GM20431 (cell line): ENCODE data around the gene NINL.
"Not testable (repeated sequence)": the region's sequence is repeated elsewhere in the genome, so short reads cannot be mapped to it uniquely, and the experiment has no call there.

ENCODE experiments used
- in situ Hi-C: fragments of 300-500 bp; cut with MseI, MboI; formaldehyde crosslinking; loops from one replicate; pipeline ENCODE4 v1.15.0; 2020; ENCODE audit warnings: low sequenced_read_pairs; ENCODE audit not compliant: unreplicated experiment

Gene NINL

DNA sequence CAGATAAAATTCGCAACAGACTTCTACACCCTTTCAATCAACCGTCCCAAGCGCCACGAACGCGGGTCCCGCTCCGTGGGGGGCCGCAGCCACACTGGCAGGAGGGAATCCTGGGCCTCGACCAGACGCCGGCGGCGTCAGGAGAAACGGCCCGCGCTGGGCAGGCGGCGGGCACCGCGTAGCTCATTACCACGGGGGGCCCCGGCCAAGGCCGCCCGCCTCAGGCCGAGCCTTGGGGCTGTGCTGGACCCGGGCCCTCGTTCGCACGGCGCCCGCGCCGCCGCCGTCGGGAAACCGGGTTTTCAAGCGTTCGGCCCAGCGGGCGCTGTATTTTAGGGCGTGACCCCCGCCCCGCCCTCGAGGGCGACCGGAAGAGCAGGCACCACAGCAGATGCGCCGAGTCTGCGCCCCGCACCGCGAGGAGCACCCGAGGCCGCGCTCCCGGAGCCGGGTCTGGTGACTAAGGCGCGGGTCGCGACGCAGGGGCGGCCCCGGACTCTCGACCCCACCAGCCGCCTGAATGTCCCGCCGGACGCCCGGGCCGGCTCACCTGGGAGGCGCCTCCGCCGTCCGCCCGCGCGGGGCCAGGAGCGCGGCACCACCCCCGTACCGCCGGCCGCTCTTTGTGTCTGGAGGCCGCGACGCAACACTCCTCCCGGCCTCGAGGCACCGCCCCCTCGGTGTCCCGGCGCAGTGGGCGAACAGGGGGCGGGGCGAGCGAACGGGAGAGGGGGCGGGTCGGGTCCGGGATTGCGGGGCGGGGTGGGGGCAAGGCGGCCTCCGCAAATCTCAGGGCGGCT, at the start of gene NINL:
Gene NINL, minus strand, starts transcription at position 627 of the 800 bp plus-strand sequence. CDS start 58,944 bp downstream, outside the sequence.
- in situ Hi-C loops: no loop called here

DNA sequence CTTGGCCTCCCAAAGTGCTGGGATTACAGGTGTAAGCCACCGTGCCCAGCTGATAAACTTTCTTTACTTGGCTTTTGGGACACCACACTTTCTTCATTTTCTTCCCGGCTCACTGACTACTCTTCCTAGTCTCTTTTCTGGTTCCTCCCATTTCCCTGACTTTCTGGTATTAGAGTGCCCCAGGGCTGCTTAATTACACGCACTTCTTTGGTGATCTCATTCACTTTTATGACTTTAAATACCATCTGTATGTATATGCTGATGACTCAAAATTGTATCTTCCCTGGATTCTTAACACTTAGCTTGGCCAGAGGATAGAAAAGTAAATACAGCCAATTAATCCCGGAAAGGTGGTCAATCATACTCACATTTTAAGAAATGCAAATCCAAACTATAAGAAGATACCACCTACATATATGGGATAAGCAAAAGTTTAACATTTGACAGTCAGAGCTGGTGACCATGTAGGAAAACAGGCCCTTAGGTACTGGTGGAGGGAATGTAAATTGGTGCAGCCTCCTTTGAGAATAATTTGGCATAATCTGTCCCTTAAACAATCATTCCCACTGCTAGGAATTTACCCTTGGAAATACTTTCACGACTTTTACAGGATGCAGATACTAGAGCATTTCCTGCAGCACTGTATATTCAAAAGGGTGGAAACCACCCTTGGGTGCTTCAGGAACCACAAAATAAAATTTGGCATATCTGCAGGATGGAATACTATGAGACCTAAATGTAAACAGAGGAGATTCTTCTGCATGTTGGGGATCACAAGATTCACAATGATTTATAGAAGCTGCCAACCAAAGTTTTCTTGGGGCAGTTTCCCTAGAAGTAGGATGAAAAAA, 47.8 kb upstream of the NINL start:
- in situ Hi-C loops: no loop called here

DNA sequence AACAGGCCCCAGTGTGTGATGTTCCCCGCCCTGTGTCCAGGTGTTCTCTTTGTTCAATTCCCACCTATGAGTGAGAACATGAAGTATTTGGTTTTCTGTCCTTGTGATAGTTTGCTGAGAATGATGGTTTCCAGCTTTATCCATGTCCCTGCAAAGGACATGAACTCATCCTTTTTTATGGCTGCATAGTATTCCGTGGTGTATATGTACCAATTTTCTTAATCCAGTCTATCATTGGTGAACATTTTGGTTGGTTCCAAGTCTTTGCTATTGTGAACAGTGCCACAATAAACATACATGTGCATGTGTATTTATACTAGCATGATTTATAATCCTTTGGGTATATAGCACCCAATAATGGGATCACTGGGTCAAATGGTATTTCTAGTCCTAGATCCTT, 45.3 kb upstream of the NINL start:
- in situ Hi-C loops: not testable (repeated sequence)

DNA sequence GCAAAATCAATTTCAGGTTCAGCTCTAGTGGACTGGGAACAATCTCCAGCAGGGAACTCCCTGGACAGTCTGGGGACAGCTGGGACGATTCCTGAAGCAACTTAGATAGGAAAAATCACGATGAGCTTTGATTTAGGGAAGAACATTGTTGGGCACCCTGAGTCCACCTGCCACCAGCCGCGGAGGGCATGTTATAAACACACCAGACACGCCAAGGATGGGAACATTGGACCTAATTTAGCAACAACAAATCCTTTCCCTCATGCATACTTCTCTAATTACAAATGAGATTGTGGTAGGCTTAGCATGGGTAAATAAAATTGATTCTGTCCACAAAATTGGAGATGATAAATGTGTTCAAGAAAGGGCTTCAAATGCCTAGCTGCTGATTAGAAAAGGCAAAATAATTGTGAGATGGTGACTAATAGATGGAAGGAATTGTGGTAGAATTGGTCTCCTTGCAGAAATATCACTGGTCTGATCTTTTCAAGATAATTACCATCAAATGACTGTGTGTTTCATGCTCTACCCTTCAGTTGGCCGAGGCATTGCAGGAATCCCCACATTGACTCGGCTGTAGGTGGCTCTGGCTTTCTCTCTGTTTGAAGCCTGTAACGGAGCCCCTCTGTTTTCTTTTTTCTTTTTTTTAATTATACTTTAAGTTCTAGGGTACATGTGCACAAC, 44.6 kb upstream of the NINL start:
- in situ Hi-C loops: no loop called here

DNA sequence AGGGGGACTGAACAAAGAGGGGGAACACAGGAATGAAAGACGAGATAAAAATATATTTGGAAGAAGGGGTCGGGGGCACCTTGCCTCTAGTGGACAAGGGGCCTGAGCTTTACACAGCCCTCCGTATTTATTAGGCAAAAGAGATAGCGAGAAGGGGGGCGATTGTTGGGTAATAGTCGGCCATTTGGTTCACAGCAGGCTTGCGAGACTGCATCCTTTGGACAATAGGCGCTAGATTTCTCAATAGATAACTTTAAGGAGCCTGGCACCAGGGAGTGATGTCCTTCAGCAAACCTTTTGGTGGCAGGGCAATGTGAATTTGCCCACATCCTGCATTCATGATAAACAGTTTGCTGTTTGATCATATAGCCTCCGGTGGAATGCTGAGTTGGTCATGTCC, 41.4 kb upstream of the NINL start:
- in situ Hi-C loops: no loop called here

DNA sequence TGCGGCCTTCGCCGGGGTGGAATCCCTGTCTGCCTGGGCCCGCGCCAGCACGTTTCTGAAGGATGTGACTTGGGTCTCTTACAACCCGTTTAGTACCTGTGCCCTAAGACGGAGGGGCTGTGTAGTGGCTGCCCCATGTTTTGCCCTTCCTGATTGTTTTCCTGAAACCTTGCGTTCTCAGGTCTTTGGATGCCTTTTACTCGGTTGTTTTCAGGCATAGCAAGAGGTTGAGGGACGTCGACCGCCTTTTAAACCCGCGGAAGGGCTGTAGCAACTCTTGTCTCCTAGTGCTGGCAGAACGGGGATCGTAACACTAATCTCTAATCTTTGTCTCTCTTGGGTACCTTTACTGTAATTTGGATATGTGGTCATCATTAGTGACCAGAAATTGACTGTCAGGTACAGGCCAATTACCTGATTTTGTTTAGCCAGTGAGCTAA, 39.2 kb upstream of the NINL start:
- in situ Hi-C loops: loop anchor here (25.0 kb wide), 1 partner anchor 112 kb away; no protein-coding TSS in a partner anchor

DNA sequence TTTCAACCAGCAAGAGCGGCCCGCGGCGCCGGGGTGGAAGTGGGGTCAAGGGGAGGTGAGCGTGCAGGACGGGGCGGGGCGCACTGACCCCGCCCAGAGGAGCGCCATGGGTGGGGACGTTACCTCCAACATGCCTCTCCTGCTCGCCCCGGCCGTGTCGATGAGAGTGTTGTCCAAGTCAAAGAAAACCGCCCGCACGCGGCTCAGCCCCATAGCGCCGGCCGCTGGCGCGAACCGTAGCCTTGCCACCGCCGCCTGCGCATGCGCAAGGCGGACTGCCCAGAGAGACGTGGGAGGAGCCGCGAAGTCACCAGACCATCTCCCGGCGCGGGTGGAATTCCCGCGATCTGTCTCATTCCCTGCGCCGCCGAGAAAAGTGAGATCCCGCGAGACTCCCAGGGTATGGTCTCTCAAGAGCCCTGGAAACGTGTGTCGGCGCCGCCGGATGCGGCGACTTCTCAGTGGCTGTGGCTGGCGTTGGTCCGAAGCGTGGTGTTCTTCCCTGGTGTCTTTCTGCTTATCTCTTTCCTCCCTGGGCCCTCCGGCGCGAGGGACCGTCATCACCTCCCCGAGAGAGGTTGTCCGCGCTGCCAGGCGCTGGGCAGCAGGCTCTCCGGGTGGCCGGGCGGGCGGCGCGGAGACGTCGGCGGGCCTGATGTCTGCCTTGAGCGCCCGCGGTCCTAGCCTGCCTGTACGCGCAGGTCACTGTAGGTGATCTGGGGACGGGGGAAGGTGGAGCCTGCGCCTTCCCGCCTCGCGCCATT, 38.6 kb upstream of the NINL start, which contains the start of gene NANP:
Gene NANP, minus strand, starts transcription at position 279 of the 764 bp plus-strand sequence. Its CDS starts 66 bp downstream, at position 213.
- in situ Hi-C loops: loop anchor here (25.0 kb wide), 1 partner anchor 112 kb away; no protein-coding TSS in a partner anchor

DNA sequence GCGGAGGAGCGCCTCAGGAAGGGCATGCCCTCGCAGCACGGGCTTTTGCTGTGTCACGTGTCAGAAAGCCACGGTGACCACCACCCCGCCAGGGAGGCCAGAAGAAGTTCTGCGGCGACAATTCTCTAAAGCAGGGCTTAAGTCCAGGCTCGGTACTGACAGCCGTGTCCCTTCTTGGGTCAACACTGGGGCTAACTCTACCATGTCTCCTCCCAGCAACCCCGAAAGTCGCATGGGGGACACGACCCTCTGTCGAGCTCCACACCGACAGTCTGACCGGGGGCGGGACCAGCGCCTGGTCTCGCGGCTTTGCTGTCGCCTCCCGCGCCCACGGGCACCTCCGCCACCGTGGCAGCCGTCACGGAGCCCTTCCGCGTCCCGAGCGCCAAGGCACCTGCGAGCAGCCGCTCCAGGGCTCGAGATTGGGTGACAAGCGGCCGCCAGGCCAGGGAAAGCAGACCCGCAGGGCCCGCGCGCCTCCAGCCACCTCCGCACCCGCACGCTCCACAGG, 37.9 kb upstream of the NINL start:
- in situ Hi-C loops: loop anchor here (25.0 kb wide), 1 partner anchor 111 kb away; no protein-coding TSS in a partner anchor

DNA sequence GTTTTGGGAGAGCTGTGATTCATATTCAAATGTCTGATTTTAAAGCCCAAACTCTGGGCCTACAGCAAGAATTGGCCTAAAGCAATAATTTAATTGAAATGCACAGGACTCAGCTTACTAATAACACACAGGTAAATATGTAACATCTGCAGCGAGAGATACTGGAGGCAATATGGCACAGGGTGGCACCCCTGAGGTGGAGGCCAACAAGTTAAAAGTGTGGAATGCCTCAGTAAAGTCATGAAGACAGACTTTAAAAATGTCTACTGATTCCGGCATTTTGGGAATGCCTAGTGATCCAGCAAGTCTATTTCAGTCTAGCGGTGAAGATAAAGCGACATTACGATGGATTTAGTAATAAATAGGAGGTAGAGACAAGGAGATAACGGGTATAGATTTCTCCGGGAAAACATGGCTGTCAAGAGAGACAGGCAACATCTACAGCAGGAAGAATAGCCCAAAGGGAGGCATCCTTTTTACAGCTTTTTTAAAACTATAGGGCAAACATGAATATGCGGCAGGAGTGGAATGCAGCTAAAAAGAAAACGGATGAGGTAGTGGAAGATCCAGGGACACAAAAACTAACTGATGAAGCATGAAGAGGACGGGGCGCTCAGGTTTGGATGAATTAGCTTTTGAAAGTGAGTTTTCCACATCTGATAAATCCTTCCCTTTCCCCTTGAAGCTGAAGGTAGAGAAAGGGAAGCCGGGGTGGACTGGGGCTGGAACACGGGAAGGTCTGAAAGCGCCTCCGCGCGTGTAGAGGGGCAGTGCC, 37.3 kb upstream of the NINL start:
- in situ Hi-C loops: loop anchor here (25.0 kb wide), 1 partner anchor 110 kb away; no protein-coding TSS in a partner anchor

DNA sequence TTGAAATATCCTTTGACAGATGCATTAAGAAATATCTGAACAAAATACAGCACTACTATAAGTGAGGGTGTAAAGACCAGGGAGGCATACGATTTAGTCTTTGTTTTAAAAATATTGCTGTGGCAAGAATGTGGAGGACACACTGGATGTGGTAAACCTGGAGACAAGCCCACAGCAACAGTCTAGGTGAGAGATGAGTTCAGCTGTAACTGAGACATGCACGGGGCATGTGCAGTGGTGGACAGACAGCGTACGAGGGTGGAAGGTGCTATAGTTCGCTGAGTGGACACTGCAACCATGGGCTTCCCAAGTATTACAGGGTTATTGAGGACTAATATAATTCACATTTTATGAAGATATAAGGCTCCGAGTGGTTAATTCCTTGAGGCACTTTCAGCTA, 36.7 kb upstream of the NINL start:
- in situ Hi-C loops: loop anchor here (25.0 kb wide), 1 partner anchor 110 kb away; no protein-coding TSS in a partner anchor

DNA sequence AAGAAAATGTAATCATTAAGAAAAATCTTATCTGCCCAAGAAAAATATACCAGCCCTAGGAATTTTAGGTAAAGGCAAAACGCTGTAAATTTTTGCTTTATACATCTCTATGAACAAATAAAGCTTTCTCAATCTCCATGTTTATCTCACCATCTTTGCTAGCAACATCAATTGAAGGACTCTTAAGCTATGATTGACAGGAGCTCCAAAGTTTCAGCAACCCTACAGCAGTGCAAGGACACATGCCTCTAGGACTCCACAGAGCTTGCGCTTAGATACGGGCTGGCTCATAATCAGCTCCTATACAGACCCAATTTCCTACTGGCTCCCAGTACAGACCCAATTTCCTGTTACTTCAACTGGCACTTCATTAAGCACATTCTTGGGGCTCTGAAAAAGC, 34.2 kb upstream of the NINL start:
- in situ Hi-C loops: loop anchor here (25.0 kb wide), 1 partner anchor 107 kb away; no protein-coding TSS in a partner anchor

DNA sequence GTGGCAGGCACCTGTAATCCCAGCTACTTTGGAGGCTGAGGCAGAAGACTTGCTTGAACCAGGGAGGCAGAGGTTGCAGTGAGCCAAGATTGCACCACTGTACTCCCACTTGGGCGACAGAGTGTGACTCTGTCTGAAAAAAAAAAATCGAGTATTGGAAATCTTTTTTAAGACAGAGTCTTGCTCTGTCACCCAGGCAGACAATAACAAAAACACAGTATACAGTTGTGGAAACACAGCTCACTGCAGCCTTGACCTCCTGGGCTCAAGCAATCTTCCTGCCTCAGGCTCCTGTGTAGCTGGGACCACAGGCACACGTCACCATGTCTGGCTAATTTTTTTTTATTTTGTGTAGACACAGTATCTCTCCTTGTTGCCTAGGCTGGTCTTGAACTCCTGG, 23.4 kb upstream of the NINL start:
- in situ Hi-C loops: loop anchor here (25.0 kb wide), 1 partner anchor 96 kb away; no protein-coding TSS in a partner anchor

DNA sequence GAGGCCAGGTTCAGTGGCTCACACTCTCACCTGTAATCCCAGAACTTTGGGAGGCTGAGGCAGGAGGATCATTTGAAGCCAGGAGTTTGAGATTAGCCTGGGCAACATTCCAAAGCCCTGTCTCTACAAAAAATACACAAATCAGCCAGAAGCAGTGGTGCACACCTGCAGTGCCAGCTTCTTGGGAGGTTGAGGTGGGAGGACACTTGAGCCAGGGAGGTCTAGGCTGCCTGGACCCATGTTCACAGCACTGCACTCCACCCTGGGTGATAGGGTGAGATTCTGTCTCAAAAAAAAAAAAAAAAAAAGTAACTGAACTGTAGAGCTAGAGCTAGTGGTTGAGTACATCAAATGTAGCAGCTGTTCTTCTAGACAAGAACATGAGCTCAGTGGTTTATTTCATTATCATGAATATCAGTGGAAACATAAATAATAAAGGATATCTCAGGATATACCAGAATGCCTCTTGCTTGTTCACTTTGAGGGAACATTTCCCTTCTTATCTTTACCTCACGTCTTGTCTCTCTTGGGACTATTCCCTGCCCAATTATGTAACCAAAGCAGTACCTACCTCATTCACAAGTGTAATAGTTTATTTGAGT, 20.9 kb upstream of the NINL start:
- in situ Hi-C loops: loop anchor here (25.0 kb wide), 1 partner anchor 94 kb away; no protein-coding TSS in a partner anchor

DNA sequence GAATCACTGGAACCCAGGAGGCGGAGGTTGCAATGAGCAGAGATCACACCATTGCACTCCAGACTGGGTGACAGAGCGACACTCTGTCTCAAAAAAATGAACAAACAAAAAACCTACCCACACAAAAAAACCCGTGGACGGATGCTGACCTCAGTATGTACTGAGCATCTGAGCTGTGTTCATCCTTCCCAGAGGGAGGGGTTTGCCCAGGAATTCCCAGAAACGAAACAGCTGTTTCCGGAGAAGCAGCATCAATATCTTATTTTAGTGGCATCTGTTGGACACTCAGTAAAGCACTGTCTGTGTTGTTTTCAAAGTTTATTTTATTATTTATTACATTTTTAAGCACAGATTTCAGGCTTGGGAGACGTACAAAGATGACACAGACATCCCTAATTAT, 19.8 kb upstream of the NINL start:
- in situ Hi-C loops: loop anchor here (25.0 kb wide), 1 partner anchor 93 kb away; no protein-coding TSS in a partner anchor

DNA sequence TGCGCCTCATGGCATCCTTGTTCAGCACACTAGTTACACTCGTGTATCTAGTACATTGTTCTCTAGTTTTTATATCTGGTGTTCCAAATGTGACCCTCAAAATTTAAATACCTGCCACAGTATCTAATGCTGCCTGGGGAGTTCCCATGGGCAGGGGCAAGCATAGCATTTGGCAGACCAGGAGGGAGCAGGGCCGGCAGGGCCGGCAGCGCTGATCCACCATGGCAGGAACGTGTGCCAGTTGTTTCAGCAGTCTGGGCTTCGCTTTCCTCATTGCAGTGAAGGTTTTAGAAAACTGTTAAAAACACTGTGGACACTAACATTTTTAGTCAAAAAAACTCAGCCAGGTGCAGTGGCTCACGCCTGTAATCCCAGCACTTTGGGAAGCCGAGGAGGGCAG, 19.3 kb upstream of the NINL start:
- in situ Hi-C loops: loop anchor here (25.0 kb wide), 1 partner anchor 92 kb away; no protein-coding TSS in a partner anchor

DNA sequence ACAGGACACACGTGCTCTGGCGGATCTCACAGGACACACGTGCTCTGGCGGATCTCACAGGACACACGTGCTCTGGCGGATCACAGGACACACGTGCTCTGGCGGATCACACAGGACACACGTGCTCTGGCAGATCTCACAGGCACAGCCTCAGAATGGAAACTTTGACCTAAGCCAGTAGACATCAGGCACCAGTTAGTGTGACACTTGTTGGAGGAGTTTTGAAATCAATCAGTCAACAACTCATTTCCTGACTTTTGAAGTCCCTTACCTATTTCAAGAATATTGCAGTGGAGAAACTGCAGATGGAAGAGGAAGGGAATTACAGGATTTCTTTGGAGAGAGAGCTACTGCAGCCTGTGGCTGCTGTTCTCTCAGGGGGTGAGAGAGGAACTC, 17.6 kb upstream of the NINL start:
- in situ Hi-C loops: loop anchor here (25.0 kb wide), 1 partner anchor 91 kb away; no protein-coding TSS in a partner anchor

DNA sequence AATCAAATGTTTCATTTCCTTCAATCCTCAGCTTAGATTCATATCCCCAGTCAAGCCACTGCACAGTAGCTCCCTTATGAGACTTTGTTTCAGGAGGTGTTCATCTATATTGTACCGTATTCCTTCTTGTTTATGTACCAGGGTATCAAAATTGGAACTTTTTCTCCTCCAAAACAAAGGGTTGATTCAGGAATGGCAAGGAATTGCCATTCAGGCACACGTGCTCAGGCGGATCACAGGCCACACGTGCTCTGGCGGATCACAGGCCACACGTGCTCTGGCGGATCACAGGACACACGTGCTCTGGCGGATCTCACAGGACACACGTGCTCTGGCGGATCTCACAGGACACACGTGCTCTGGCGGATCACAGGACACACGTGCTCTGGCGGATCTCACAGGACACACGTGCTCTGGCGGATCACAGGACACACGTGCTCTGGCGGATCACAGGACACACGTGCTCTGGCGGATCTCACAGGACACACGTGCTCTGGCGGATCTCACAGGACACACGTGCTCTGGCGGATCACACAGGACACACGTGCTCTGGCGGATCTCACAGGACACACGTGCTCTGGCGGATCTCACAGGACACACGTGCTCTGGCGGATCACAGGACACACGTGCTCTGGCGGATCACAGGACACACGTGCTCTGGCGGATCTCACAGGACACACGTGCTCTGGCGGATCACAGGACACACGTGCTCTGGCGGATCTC, 17.0 kb upstream of the NINL start:
- in situ Hi-C loops: loop anchor here (25.0 kb wide), 1 partner anchor 90 kb away; no protein-coding TSS in a partner anchor
